HepG2 (cell line): Measurements from ENCODE around the gene AK3. TPM values are rescaled to one million over a fixed set of nuclear protein-coding genes. Genes with fewer than 3 reads are reported as not detected.

ENCODE experiments used
- ATAC-seq: fragments of 200-7000 bp; cut with Tn5 transposase; 3 replicates; pipeline ENCODE4 v1.9.1; 2020; ENCODE audit warnings: mild to moderate bottlenecking, moderate library complexity
- BruUV-seq: library from RNA; stranded (reverse); fragments of 400-500 nt; replicated peaks from 2 replicates; lab custom pipeline; 2021; lab: Mats Ljungman, UMichigan
- CTCF ChIA-PET: fragments of 300-600 bp; formaldehyde crosslinking; extraction: SDS; loops from one replicate; lab custom pipeline; 2021; ENCODE audit warnings: low total read pairs, inconsistent platforms, low intra/inter-chr PET ratio; lab: Yijun Ruan, JAX
- POLR2A ChIA-PET: fragments of 350-600 bp; sonication (Branson Sonifier 250); formaldehyde crosslinking; loops from one replicate; lab custom pipeline; 2020; ENCODE audit warnings: antibody characterized with exemption, inconsistent platforms; lab: Yijun Ruan, JAX
- DNase-seq: peaks from one replicate; pipeline ENCODE4 v3.0.0-alpha.2; 2015; ENCODE audit warnings: low spot score
- FAIRE-seq: peaks from 3 replicates; lab custom pipeline; 2011; peaks lifted over from hg19 to GRCh38; lab: Jason Lieb, UNC
- H2AFZ ChIP-seq: one replicate; pipeline ENCODE4 v1.6.1; 2011; ENCODE audit warnings: low read length, inconsistent platforms
- H3K27ac ChIP-seq: fragments of 300-600 bp; 3 replicates; pipeline ENCODE4 v1.8.0; 2011; ENCODE audit warnings: mixed run types, mild to moderate bottlenecking, mixed read lengths, low read length, inconsistent platforms; ENCODE audit not compliant: insufficient read depth; ENCODE audit errors: extremely low read length
- H3K27me3 ChIP-seq, 2 experiments: fragments of 200-600 bp in 1 of 2; 2 replicates in 1 of 2; 3 replicates in 1 of 2; pipeline versions ENCODE4 v1.6.0 to v1.8.0; 2011; ENCODE audit warnings: low read length in 2 of 2, mild to moderate bottlenecking in 2 of 2, moderate library complexity in 2 of 2, inconsistent platforms in 1 of 2; ENCODE audit not compliant: insufficient read depth in 2 of 2, control insufficient read depth in 1 of 2
- H3K36me3 ChIP-seq, 2 experiments: fragments of 200-600 bp in 1 of 2; replicated peaks in 1 of 2; 2 replicates in 1 of 2; 3 replicates in 1 of 2; pipeline versions ENCODE4 v1.5.1 to v1.8.0; 2011; ENCODE audit warnings: low read length in 2 of 2, inconsistent platforms in 1 of 2; ENCODE audit not compliant: insufficient read depth in 2 of 2, control insufficient read depth in 1 of 2
- H3K4me1 ChIP-seq: 2 replicates; pipeline ENCODE4 v1.5.1; 2012; ENCODE audit warnings: low read length, inconsistent platforms; ENCODE audit not compliant: insufficient read depth
- H3K4me2 ChIP-seq: 2 replicates; pipeline ENCODE4 v1.6.0; 2011; ENCODE audit warnings: low read depth, low read length, inconsistent platforms
- H3K4me3 ChIP-seq, 3 experiments: fragments of 200-600 bp in 1 of 3; sonication (generic), shearing (Covaris generic) in 1 of 3; replicated peaks in 1 of 3; 2 replicates each; pipeline ENCODE4 v1.5.1; 2011 to 2016; ENCODE audit warnings: low read length in 3 of 3, inconsistent platforms in 2 of 3, low read depth in 2 of 3, mild to moderate bottlenecking in 2 of 3, control low read depth in 1 of 3, mixed read lengths in 1 of 3; ENCODE audit not compliant: insufficient read depth in 1 of 3
- H3K79me2 ChIP-seq: one replicate; pipeline ENCODE4 v1.6.1; 2011; ENCODE audit warnings: low read length, inconsistent platforms; ENCODE audit not compliant: insufficient read depth
- H3K9ac ChIP-seq: 2 replicates; pipeline ENCODE4 v1.6.0; 2011; ENCODE audit warnings: mild to moderate bottlenecking, low read depth, low read length, inconsistent platforms; ENCODE audit not compliant: insufficient read depth
- H3K9me3 ChIP-seq: 2 replicates; pipeline ENCODE4 v1.5.1; 2012; ENCODE audit warnings: mild to moderate bottlenecking, low read length
- H4K20me1 ChIP-seq: 2 replicates; pipeline ENCODE4 v1.6.0; 2011; ENCODE audit warnings: inconsistent platforms, mild to moderate bottlenecking, low read length, moderate library complexity; ENCODE audit not compliant: insufficient read depth
- GABPA ChIP-seq, 2 experiments: IDR thresholded peaks; 2 replicates each; pipeline ENCODE4 v1.6.1; 2011 to 2016; ENCODE audit warnings: low read depth in 2 of 2, low read length in 1 of 2, missing biosample characterization in 1 of 2, missing genetic modification characterization in 1 of 2
- MIER3 ChIP-seq: IDR thresholded peaks from 2 replicates; pipeline ENCODE4 v1.6.1; 2016; ENCODE audit warnings: missing compliant biosample characterization, borderline replicate concordance
- NFKB2 ChIP-seq: sonication (generic); formaldehyde crosslinking; IDR thresholded peaks from 2 replicates; pipeline ENCODE4 v1.4.0; 2020; ENCODE audit warnings: missing genetic modification reagents, borderline replicate concordance
- PAXIP1 ChIP-seq: sonication (generic); formaldehyde crosslinking; conservative IDR thresholded peaks from 2 replicates; pipeline ENCODE4 v1.4.0; 2020; ENCODE audit warnings: mild to moderate bottlenecking, missing genetic modification reagents, moderate library complexity
- REST ChIP-seq, 2 experiments: IDR thresholded peaks; 2 replicates each; pipeline ENCODE4 v1.6.1; 2011 to 2012; ENCODE audit warnings: low read length in 2 of 2, borderline replicate concordance in 1 of 2, low read depth in 1 of 2, mild to moderate bottlenecking in 1 of 2, moderate library complexity in 1 of 2
- RXRB ChIP-seq: IDR thresholded peaks from 2 replicates; pipeline ENCODE4 v1.6.1; 2016; ENCODE audit warnings: borderline replicate concordance, missing genetic modification reagents, missing compliant biosample characterization
- ZMYM3 ChIP-seq: sonication (generic); formaldehyde crosslinking; IDR thresholded peaks from 2 replicates; pipeline ENCODE4 v1.5.1; 2020; ENCODE audit warnings: mild to moderate bottlenecking, missing genetic modification reagents
- WGBS: methylation state at CpG from one replicate; pipeline ENCODE4 v1.1.6; 2017; ENCODE audit warnings: low lambda C conversion rate; 5-methylcytosine and 5-hydroxymethylcytosine counted together
- in situ Hi-C: cut with HindIII; loops from 2 replicates; pipeline ENCODE4 v1.10.0; 2017; ENCODE audit warnings: low pct_unique_long_range_greater_than_20kb; ENCODE audit not compliant: extremely low pct_ligation_motif_present
- intact Hi-C: fragments of 100-400 bp; cut with micrococcal nuclease; formaldehyde crosslinking; loops from one replicate; pipeline ENCODE4 v1.10.0; 2022; ENCODE audit not compliant: unreplicated experiment
- polyA plus RNA-seq, 8 experiments: library from polyadenylated mRNA; depleted of rRNA in 3 of 8; stranded (reverse) in 7 of 8; unstranded in 1 of 8; fragments of >200 nt; fragmentation: Illumina TruSeq in 4 of 8; extraction: Trizol in 4 of 8; gene quantifications; 2 replicates each; pipeline versions ENCODE4 v1.2.1 to v1.2.3, GENCODE V29; 2011 to 2016; ENCODE audit warnings: low read depth in 4 of 8, missing spikeins in 1 of 8, mixed read lengths in 1 of 8; ENCODE audit not compliant: insufficient read depth in 1 of 8
- total RNA-seq, 5 experiments: library from RNA; depleted of rRNA; stranded (reverse); fragments of >200 nt; fragmentation: Illumina TruSeq; extraction: Trizol; gene quantifications; 2 replicates each; pipeline ENCODE4 v1.2.3, GENCODE V29; 2016; ENCODE audit warnings: low read depth in 1 of 5
- TF ChIP-seq, protein P1 (sequence below): sonication (generic); formaldehyde crosslinking; IDR thresholded peaks from 2 replicates; pipeline ENCODE4 v1.4.0; 2020; ENCODE audit warnings: mild to moderate bottlenecking, missing genetic modification reagents, borderline replicate concordance

AK3 gene
- total and polyA plus RNA-seq, 2 of the 13 experiments (the other 11 are each of a cell fraction or from before 2014, with no cell fraction given), result 76.8 to 109 TPM

GRCh38 chr9:4700091-4700490, 40.9 kb downstream of the AK3 start:
- no peaks in the 10 kb centered on the region; the same call in 1 of the 2 replicates for H4K20me1 ChIP-seq
- FAIRE-seq (peak; percentile 98), ATAC-seq (peak; percentile 97), DNase-seq (peak; percentile 87)
- BruUV-seq, result no TSS peak
- peak overlapping the region; percentile 37 for H3K27ac ChIP-seq
- peaks cover 25% of the 10 kb centered on the region for H3K4me1 ChIP-seq
- no peak overlapping the region for H3K4me3 ChIP-seq
- H3K36me3 ChIP-seq, result peaks cover 0 to 13% of the 10 kb centered on the region in 2 experiments; a peak in 3 of 5 replicates
- H3K9ac ChIP-seq, result no peak overlapping the region
- ChIA-PET POLR2A (interaction anchor here (0.8 to 2.6 kb wide), 8 partner anchors 16 to 133 kb away, joined by 3 to 16 read pairs (median 6); partner anchors contain the start of genes AK3, CDC37L1, PLPP6 and SPATA6L), CTCF (no interaction called here)
- intact Hi-C loops, result loop anchor here (2.0 kb wide), 1 partner anchor 19 kb away; no protein-coding TSS in a partner anchor
- H3K27me3 ChIP-seq, result no peaks in the 10 kb centered on the region
- H3K4me2 ChIP-seq, result peak overlapping the region; percentile 14
- in situ Hi-C loops, result no loop called here
- H2AFZ ChIP-seq, result no peak overlapping the region
- WGBS, result 23% methylated on average over 3 of the region's 3 CpGs
- H3K9me3 ChIP-seq, result no peaks in the 10 kb centered on the region
- no peaks in the 10 kb centered on the region for H3K79me2 ChIP-seq
- 0 out of 4 replicates have a peak, but pooled peaks of 1 of the 2 experiments have one; percentile 28 for TF ChIP-seq REST (IDR thresholded peaks at IDR 0.05; ENCODE audit: borderline replicate concordance in 1 of 2, low read depth in 1 of 2, low read length in 2 of 2)
- peak; percentile 84 for TF ChIP-seq PAXIP1 (CRISPR knock-in tag)
- TF ChIP-seq, protein P1, sequence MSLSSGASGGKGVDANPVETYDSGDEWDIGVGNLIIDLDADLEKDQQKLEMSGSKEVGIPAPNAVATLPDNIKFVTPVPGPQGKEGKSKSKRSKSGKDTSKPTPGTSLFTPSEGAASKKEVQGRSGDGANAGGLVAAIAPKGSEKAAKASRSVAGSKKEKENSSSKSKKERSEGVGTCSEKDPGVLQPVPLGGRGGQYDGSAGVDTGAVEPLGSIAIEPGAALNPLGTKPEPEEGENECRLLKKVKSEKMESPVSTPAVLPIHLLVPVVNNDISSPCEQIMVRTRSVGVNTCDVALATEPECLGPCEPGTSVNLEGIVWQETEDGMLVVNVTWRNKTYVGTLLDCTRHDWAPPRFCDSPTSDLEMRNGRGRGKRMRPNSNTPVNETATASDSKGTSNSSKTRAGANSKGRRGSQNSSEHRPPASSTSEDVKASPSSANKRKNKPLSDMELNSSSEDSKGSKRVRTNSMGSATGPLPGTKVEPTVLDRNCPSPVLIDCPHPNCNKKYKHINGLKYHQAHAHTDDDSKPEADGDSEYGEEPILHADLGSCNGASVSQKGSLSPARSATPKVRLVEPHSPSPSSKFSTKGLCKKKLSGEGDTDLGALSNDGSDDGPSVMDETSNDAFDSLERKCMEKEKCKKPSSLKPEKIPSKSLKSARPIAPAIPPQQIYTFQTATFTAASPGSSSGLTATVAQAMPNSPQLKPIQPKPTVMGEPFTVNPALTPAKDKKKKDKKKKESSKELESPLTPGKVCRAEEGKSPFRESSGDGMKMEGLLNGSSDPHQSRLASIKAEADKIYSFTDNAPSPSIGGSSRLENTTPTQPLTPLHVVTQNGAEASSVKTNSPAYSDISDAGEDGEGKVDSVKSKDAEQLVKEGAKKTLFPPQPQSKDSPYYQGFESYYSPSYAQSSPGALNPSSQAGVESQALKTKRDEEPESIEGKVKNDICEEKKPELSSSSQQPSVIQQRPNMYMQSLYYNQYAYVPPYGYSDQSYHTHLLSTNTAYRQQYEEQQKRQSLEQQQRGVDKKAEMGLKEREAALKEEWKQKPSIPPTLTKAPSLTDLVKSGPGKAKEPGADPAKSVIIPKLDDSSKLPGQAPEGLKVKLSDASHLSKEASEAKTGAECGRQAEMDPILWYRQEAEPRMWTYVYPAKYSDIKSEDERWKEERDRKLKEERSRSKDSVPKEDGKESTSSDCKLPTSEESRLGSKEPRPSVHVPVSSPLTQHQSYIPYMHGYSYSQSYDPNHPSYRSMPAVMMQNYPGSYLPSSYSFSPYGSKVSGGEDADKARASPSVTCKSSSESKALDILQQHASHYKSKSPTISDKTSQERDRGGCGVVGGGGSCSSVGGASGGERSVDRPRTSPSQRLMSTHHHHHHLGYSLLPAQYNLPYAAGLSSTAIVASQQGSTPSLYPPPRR (CRISPR knock-in tag), result peak; percentile 50; the same call in 1 of the 2 replicates
- TF ChIP-seq MIER3 (CRISPR knock-in tag), result peak; percentile 78; the same call in 1 of the 2 replicates
- TF ChIP-seq NFKB2 (CRISPR knock-in tag), result no peak
- TF ChIP-seq ZMYM3 (CRISPR knock-in tag), result peak; percentile 76
- TF ChIP-seq RXRB (CRISPR knock-in tag), result peak; percentile 87
- TF ChIP-seq GABPA (IDR thresholded peaks at IDR 0.05; ENCODE audit: low read depth, low read length), result no peak
- TF ChIP-seq GABPA (CRISPR knock-in tag; IDR thresholded peaks at IDR 0.05; ENCODE audit: low read depth), result 0 out of 2 replicates have a peak, but pooled peaks have one; percentile 20
